ENCODE data around the gene CLSTN2. TPM values are rescaled to one million over a fixed set of nuclear protein-coding genes. Genes with fewer than 3 reads are reported as not detected.

Gene CLSTN2
- total and polyA plus RNA-seq, 2 donors from 2014 or later = 2.0 to 12.0 TPM

DNA sequence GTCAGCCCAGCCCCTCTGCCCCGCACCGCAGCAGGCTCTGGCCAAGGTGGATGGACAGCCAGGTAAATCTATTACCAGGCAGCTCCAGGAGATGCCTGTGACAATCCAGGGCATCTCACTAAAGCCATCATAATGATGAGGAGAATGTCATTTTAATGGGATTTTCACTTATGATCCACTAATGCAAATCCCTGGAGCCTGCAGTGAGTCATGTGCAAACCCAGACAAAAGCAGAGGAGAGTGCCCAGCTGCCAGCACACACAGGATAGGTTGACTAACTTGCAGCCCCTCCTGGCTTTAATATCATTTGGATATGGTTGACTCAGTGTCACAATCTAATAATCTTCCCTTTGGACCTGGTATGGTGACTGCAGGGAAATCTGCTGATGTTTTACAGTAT lies 536.0 kb downstream of the CLSTN2 start:
- Histone ChIP-seq H3K4me1 (ENCODE audit: control insufficient read depth in 2 of 3, insufficient read depth in 2 of 3, low read depth in 1 of 3, low read length in 3 of 3) (no peaks in the 10 kb centered on the region), H3K4me3 (ENCODE audit: low read length in 3 of 3) (no peak overlapping the region), H3K9ac (ENCODE audit: low read length in 3 of 3) (no peak overlapping the region), H3K27ac (ENCODE audit: low read depth in 2 of 2, low read length in 2 of 2) (no peak overlapping the region), H3K36me3 (ENCODE audit: control insufficient read depth in 2 of 3, insufficient read depth in 3 of 3, low read length in 3 of 3) (no peaks in the 10 kb centered on the region), H3K9me3 (ENCODE audit: control insufficient read depth in 2 of 3, insufficient read depth in 1 of 3, low read length in 3 of 3) (no peaks in the 10 kb centered on the region), H3K27me3 (ENCODE audit: control insufficient read depth, insufficient read depth, low read length) (no peaks in the 10 kb centered on the region)
- FAIRE-seq (no peak), DNase-seq (no peak)
- TF ChIP-seq, protein P1, sequence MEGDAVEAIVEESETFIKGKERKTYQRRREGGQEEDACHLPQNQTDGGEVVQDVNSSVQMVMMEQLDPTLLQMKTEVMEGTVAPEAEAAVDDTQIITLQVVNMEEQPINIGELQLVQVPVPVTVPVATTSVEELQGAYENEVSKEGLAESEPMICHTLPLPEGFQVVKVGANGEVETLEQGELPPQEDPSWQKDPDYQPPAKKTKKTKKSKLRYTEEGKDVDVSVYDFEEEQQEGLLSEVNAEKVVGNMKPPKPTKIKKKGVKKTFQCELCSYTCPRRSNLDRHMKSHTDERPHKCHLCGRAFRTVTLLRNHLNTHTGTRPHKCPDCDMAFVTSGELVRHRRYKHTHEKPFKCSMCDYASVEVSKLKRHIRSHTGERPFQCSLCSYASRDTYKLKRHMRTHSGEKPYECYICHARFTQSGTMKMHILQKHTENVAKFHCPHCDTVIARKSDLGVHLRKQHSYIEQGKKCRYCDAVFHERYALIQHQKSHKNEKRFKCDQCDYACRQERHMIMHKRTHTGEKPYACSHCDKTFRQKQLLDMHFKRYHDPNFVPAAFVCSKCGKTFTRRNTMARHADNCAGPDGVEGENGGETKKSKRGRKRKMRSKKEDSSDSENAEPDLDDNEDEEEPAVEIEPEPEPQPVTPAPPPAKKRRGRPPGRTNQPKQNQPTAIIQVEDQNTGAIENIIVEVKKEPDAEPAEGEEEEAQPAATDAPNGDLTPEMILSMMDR (IDR thresholded peaks at IDR 0.05; ENCODE audit: borderline replicate concordance, extremely low read depth, insufficient read depth) = no peak
- intact Hi-C loops (cut with DNase I) = no loop called here

DNA sequence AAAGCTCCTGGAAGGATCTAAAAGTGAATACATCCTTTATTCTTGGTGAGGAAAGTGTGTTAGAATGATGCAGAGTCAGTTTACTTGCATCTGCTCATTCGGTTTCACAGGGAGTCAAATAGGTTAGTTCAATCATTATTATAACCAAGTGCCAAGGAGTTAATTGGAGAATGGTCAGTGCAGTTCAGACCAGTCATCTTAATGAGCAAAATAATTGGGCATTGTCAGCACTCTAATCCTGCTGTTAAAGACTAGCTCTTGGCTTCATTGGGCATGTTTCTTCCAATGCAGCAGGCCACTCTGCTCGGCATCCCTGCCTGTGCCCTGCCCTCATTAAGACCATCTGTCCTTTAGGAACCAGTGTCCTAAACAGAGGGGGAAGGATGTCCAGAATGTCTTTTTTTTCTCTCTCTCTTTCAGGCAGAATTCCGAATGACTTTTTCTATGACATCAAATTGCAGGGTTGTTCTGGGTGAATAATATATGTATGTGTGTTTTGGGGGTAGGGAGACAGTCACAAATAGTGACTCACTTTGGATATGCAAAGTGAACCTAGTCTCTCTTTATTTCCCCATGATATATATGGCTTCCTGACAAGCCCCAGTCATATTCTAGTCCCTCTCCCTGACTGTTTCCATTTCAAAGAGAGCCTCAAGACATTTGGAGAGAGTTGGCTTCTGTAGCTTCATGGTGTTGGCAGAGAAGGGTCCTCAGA lies 537.5 kb downstream of the CLSTN2 start:
- H3K9me3 ChIP-seq (ENCODE audit: control insufficient read depth in 2 of 3, insufficient read depth in 1 of 3, low read length in 3 of 3) = no peaks in the 10 kb centered on the region
- no peaks in the 10 kb centered on the region for H3K27me3 ChIP-seq (ENCODE audit: control insufficient read depth, insufficient read depth, low read length)
- FAIRE-seq = no peak
- no peak for DNase-seq
- H3K36me3 ChIP-seq (ENCODE audit: control insufficient read depth in 2 of 3, insufficient read depth in 3 of 3, low read length in 3 of 3) = no peaks in the 10 kb centered on the region
- no peak overlapping the region for H3K9ac ChIP-seq (ENCODE audit: low read length in 3 of 3)
- H3K27ac ChIP-seq (ENCODE audit: low read depth in 2 of 2, low read length in 2 of 2) = no peak overlapping the region
- TF ChIP-seq, protein P1 (IDR thresholded peaks at IDR 0.05; ENCODE audit: borderline replicate concordance, extremely low read depth, insufficient read depth) = no peak
- intact Hi-C loops (cut with DNase I) = no loop called here
- no peaks in the 10 kb centered on the region for H3K4me1 ChIP-seq (ENCODE audit: control insufficient read depth in 2 of 3, insufficient read depth in 2 of 3, low read depth in 1 of 3, low read length in 3 of 3)
- H3K4me3 ChIP-seq (ENCODE audit: low read length in 3 of 3) = no peak overlapping the region

DNA sequence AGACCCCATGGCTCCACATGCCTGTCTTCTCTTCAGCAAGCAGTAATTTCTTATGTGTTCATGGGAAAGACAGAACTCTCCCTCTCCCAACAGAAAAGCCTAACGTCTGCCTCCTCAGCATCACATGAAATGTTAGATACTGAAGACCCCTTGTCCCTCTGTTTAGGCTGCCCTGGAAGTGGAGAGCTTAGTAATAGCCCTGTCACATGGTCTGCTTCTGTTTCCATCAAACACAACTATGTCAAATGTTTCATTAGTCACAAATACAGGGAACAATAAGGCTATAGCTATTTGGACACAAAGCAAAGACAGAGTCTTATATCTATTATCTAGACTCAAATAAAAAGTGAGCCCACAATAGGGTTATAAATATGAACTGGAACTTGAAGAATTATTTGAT lies 552.6 kb downstream of the CLSTN2 start:
- no peak overlapping the region for H3K9ac ChIP-seq (ENCODE audit: low read length in 3 of 3)
- no peaks in the 10 kb centered on the region for H3K27me3 ChIP-seq (ENCODE audit: control insufficient read depth, insufficient read depth, low read length)
- H3K9me3 ChIP-seq (ENCODE audit: control insufficient read depth in 2 of 3, insufficient read depth in 1 of 3, low read length in 3 of 3) = no peaks in the 10 kb centered on the region
- intact Hi-C loops (cut with DNase I) = no loop called here
- H3K4me1 ChIP-seq (ENCODE audit: control insufficient read depth in 2 of 3, insufficient read depth in 2 of 3, low read depth in 1 of 3, low read length in 3 of 3) = no peaks in the 10 kb centered on the region
- no peak for FAIRE-seq
- DNase-seq = no peak
- no peaks in the 10 kb centered on the region for H3K36me3 ChIP-seq (ENCODE audit: control insufficient read depth in 2 of 3, insufficient read depth in 3 of 3, low read length in 3 of 3)
- H3K4me3 ChIP-seq (ENCODE audit: low read length in 3 of 3) = no peak overlapping the region
- TF ChIP-seq, protein P1 (IDR thresholded peaks at IDR 0.05; ENCODE audit: borderline replicate concordance, extremely low read depth, insufficient read depth) = no peak
- no peak overlapping the region for H3K27ac ChIP-seq (ENCODE audit: low read depth in 2 of 2, low read length in 2 of 2)

DNA sequence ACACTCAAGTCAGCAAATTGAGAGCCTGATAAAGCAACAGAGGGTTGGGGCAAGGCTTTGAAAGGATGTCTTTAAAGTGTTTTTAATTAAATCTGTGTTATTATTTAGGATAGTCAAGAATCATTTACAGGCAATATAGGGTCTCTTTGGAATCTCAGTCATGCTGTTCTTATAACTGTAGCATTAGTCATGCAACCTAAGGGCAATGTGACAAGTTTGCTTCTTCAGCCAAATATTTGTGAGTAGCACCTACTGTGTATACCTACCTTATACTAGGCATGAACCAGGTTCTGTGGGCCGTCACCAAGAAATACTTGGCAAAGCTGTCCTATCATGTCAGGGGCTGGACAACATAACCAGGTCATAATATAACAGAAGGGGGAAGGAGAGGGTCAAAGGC lies 558.3 kb downstream of the CLSTN2 start:
- Histone ChIP-seq H3K27ac (ENCODE audit: low read depth in 2 of 2, low read length in 2 of 2) (no peak overlapping the region), H3K4me1 (ENCODE audit: control insufficient read depth in 2 of 3, insufficient read depth in 2 of 3, low read depth in 1 of 3, low read length in 3 of 3) (no peaks in the 10 kb centered on the region), H3K9ac (ENCODE audit: low read length in 3 of 3) (no peak overlapping the region), H3K36me3 (ENCODE audit: control insufficient read depth in 2 of 3, insufficient read depth in 3 of 3, low read length in 3 of 3) (no peaks in the 10 kb centered on the region), H3K4me3 (ENCODE audit: low read length in 3 of 3) (no peak overlapping the region), H3K9me3 (ENCODE audit: control insufficient read depth in 2 of 3, insufficient read depth in 1 of 3, low read length in 3 of 3) (no peaks in the 10 kb centered on the region), H3K27me3 (ENCODE audit: control insufficient read depth, insufficient read depth, low read length) (no peaks in the 10 kb centered on the region)
- TF ChIP-seq, protein P1 (IDR thresholded peaks at IDR 0.05; ENCODE audit: borderline replicate concordance, extremely low read depth, insufficient read depth) = no peak
- DNase-seq (no peak), FAIRE-seq (no peak)
- intact Hi-C loops (cut with DNase I) = no loop called here

Measured in kidney (tissue), 14 donors.